Measurements from ENCODE around the gene MSTO1. TPM values are rescaled to one million over a fixed set of nuclear protein-coding genes. Genes with fewer than 3 reads are reported as not detected.
"Not testable (repeated sequence)": the region's sequence is repeated elsewhere in the genome, so short reads cannot be mapped to it uniquely, and the experiment has no call there.

The MSTO1 gene
- total and polyA plus RNA-seq, 10 donors, result 19.8 to 60.0 (median 31.2) TPM

GRCh38 chr1:155569988-155570592 lies 39.9 kb upstream of the MSTO1 start:
- DNase-seq, result no peak
- Histone ChIP-seq H3K4me1 (peaks cover 2 to 37% (median 12%) of the 10 kb centered on the region in 6 donors), H3K9me3 (no peaks in the 10 kb centered on the region), H3K27me3 (replicated peaks in 1 of 7) (no peaks in the 10 kb centered on the region), H3K4me3 (no peak overlapping the region), H3K36me3 (peaks cover 0 to 60% (median 0%) of the 10 kb centered on the region in 6 donors), H3K27ac (no peak overlapping the region)
- WGBS, 5 donors, result 74 to 91% (median 81%) methylated on average over 6 of the region's 6 CpGs
- intact Hi-C loops (cut with DNase I; ENCODE audit: low total_unique reads), result no loop called here
- TF ChIP-seq POLR2A (IDR thresholded peaks at IDR 0.05), result no peak
- no peak for TF ChIP-seq POLR2AphosphoS5 (IDR thresholded peaks at IDR 0.05)
- TF ChIP-seq CTCF (IDR thresholded peaks at IDR 0.05 in 8 of 11, conservative IDR thresholded peaks at IDR 0.05 in 3 of 11), result no peak

DNA sequence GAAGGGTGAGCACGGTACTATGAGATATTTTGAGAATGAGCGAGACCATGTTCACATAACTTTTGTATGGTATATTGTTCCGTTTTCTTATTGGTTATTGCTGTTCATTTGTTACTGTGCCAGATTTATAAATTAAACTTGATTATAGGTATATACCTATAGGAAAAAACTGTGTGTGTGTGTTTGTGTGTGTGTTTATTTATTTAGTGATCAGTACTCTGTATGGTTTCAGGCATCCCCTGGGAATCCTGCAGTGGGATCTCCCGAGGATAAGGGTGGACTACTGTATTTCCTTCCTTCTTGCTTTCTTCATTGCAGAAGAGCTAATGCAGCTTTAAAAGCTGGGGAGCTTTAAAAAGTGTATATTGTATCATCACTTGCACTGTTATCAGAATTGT lies 39.4 kb upstream of the MSTO1 start:
- peaks cover 0 to 32% (median 7%) of the 10 kb centered on the region in 6 donors for H3K4me1 ChIP-seq
- no peak for DNase-seq
- WGBS, 5 donors, result 80 to 83% (median 82%) methylated on average over 4 of the region's 4 CpGs
- H3K4me3 ChIP-seq, result no peak overlapping the region
- peaks cover 0 to 60% (median 0%) of the 10 kb centered on the region in 6 donors for H3K36me3 ChIP-seq
- intact Hi-C loops (cut with DNase I; ENCODE audit: low total_unique reads), result no loop called here
- TF ChIP-seq POLR2AphosphoS5 (IDR thresholded peaks at IDR 0.05), result no peak
- no peak for TF ChIP-seq POLR2A (IDR thresholded peaks at IDR 0.05)
- no peak for TF ChIP-seq CTCF (IDR thresholded peaks at IDR 0.05 in 8 of 11, conservative IDR thresholded peaks at IDR 0.05 in 3 of 11)
- no peaks in the 10 kb centered on the region for H3K27me3 ChIP-seq (replicated peaks in 1 of 7)
- H3K27ac ChIP-seq, result no peak overlapping the region
- H3K9me3 ChIP-seq, result no peaks in the 10 kb centered on the region

DNA sequence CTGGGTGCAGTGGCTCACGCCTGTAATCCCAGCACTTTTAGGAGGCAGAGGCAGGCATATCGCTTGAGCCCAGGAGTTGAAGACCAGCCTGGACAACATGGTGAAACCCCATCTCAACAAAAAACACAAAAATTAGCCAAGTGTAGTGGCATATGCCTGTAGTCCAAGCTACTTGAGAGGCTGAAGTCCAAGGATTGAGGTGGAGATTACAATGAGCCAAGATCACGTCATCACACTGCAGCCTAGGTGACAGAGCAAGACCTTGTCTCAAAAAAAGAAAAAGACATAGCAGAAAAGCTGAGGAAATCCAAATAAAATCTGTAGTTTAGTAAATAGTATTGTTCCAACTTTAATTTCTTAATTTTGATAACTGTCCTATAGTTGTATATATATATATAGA lies 35.9 kb upstream of the MSTO1 start:
- 91 to 99% (median 96%) methylated on average over 3 of the region's 3 CpGs for WGBS, 5 donors
- Histone ChIP-seq H3K27ac (no peak overlapping the region), H3K4me3 (no peak overlapping the region), H3K9me3 (no peaks in the 10 kb centered on the region), H3K36me3 (peaks cover 0 to 33% (median 0%) of the 10 kb centered on the region in 6 donors), H3K27me3 (replicated peaks in 1 of 7) (no peaks in the 10 kb centered on the region), H3K4me1 (peaks cover 0 to 21% (median 0%) of the 10 kb centered on the region in 6 donors)
- TF ChIP-seq POLR2AphosphoS5 (IDR thresholded peaks at IDR 0.05) (no peak), CTCF (IDR thresholded peaks at IDR 0.05 in 8 of 11, conservative IDR thresholded peaks at IDR 0.05 in 3 of 11) (no peak), POLR2A (IDR thresholded peaks at IDR 0.05) (no peak)
- intact Hi-C loops (cut with DNase I; ENCODE audit: low total_unique reads), result no loop called here
- DNase-seq, result no peak

GRCh38 chr1:155575608-155576007 lies 34.4 kb upstream of the MSTO1 start:
- DNase-seq; H3K4me3 ChIP-seq; H3K9me3 ChIP-seq; intact Hi-C loops (cut with DNase I; ENCODE audit: low total_unique reads); H3K27ac ChIP-seq; H3K27me3 ChIP-seq (replicated peaks in 1 of 7): not testable (repeated sequence)
- Histone ChIP-seq H3K4me1 (peaks cover 0 to 10% (median 0%) of the 10 kb centered on the region in 6 donors), H3K36me3 (peaks cover 0 to 19% (median 0%) of the 10 kb centered on the region in 6 donors)
- WGBS, 5 donors, result 92 to 97% (median 95%) methylated on average over 6 of the region's 6 CpGs

DNA sequence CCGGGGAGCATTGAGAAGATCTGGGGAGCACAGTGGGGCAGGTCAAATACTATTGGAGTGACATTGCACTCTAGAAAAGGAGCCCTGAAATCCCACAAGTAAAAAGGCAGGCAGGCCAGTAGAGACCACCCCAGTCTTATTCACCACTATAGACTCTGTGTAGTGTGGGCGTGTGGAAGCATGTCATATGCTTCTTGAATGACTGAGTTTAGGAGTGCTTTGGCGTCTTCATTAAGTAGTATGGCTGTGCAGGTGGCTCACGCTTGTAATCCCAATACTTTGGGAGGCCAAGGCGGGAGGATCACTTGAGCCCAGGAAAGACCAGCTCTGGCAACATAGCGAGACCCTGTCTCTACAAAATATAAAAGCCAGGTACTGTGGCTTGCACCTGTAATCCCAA lies 26.2 kb upstream of the MSTO1 start:
- H3K9me3 ChIP-seq; H3K27me3 ChIP-seq (replicated peaks in 1 of 7); H3K36me3 ChIP-seq; DNase-seq; H3K27ac ChIP-seq; H3K4me1 ChIP-seq; H3K4me3 ChIP-seq; intact Hi-C loops (cut with DNase I; ENCODE audit: low total_unique reads): not testable (repeated sequence)
- WGBS, 5 donors, result 85 to 98% (median 94%) methylated on average over 5 to 6 of the region's 6 CpGs

- DNase-seq; H3K36me3 ChIP-seq; H3K4me1 ChIP-seq; H3K9me3 ChIP-seq; H3K27me3 ChIP-seq (replicated peaks in 1 of 7); H3K27ac ChIP-seq; H3K4me3 ChIP-seq; intact Hi-C loops (cut with DNase I; ENCODE audit: low total_unique reads): not testable (repeated sequence)
- WGBS, 5 donors, result 87 to 99% (median 89%) methylated on average over 2 to 3 of the region's 3 CpGs
Observed at GRCh38 chr1:155589282-155589681, 20.7 kb upstream of the MSTO1 start.

- WGBS, 5 donors, result 90 to 96% (median 95%) methylated on average over 14 to 20 of the region's 20 CpGs
- intact Hi-C loops (cut with DNase I; ENCODE audit: low total_unique reads), result loop anchor here (5.0 kb wide), 1 partner anchor 338 kb away; no protein-coding TSS in a partner anchor
- H3K9me3 ChIP-seq; DNase-seq; H3K4me3 ChIP-seq; H3K36me3 ChIP-seq; H3K27ac ChIP-seq; H3K27me3 ChIP-seq (replicated peaks in 1 of 7); H3K4me1 ChIP-seq: not testable (repeated sequence)
Observed at GRCh38 chr1:155590516-155591247, 19.3 kb upstream of the MSTO1 start.

Measured in spleen (tissue), 11 donors.